ENCODE results near the gene PDS5B. TPM values are rescaled to one million over a fixed set of nuclear protein-coding genes. Genes with fewer than 3 reads are reported as not detected.

Gene PDS5B
- total RNA-seq, 2 experiments from 2014 or later = 39.8 to 40.6 TPM

- Histone ChIP-seq H3K9me3 (ENCODE audit: control insufficient read depth in 1 of 2, insufficient read depth in 1 of 2, low read length in 2 of 2) (no peaks in the 10 kb centered on the region), H3K4me3 (ENCODE audit: low read length) (no peak overlapping the region), H3K4me1 (ENCODE audit: insufficient read depth, low read length) (no peaks in the 10 kb centered on the region), H3K36me3 (ENCODE audit: insufficient read depth, low read length) (peaks cover 8% of the 10 kb centered on the region), H3K27ac (ENCODE audit: low read depth in 1 of 2, low read length in 2 of 2) (no peak overlapping the region), H3K27me3 (ENCODE audit: control insufficient read depth in 1 of 2, insufficient read depth in 2 of 2, low read length in 2 of 2) (no peaks in the 10 kb centered on the region)
- ChIA-PET CTCF (interaction anchor here (1.9 to 3.3 kb wide), 2 partner anchors 9 to 10 kb away, joined by 9 to 14 read pairs; no protein-coding TSS in a partner anchor), POLR2A (interaction anchor here (1.6 kb wide), 1 partner anchor 74 kb away, joined by 6 read pairs; the partner anchor contains the start of gene PDS5B)
- no peak overlapping the region for H3K27ac Mint-ChIP-seq
- intact Hi-C loops (cut with DNase I, micrococcal nuclease) = no loop called here
- peaks cover 57% of the 10 kb centered on the region for H3K36me3 Mint-ChIP-seq (ENCODE audit: low read depth)
- H3K27me3 Mint-ChIP-seq = no peaks in the 10 kb centered on the region
- ATAC-seq (ENCODE audit: poor library complexity) = no peak
- H3K4me3 Mint-ChIP-seq = no peak overlapping the region
- TF ChIP-seq CTCF (IDR thresholded peaks at IDR 0.05) = no peak
- peaks cover 5% of the 10 kb centered on the region for H3K9me3 Mint-ChIP-seq
- H3K4me1 Mint-ChIP-seq (ENCODE audit: low read depth) = peaks cover 11% of the 10 kb centered on the region
- DNase-seq = no peak
These were observed 74.0 kb downstream of the PDS5B start for GRCh38 chr13:32660227-32660626.

GRCh38 chr13:32661685-32662084 is 75.4 kb downstream of the PDS5B start:
- ATAC-seq (ENCODE audit: poor library complexity) = no peak
- H3K36me3 Mint-ChIP-seq (ENCODE audit: low read depth) = peaks cover 46% of the 10 kb centered on the region
- no peak for TF ChIP-seq CTCF (IDR thresholded peaks at IDR 0.05)
- Histone ChIP-seq H3K27ac (ENCODE audit: low read depth in 1 of 2, low read length in 2 of 2) (no peak overlapping the region), H3K9me3 (ENCODE audit: control insufficient read depth in 1 of 2, insufficient read depth in 1 of 2, low read length in 2 of 2) (no peaks in the 10 kb centered on the region), H3K4me3 (ENCODE audit: low read length) (no peak overlapping the region), H3K36me3 (ENCODE audit: insufficient read depth, low read length) (peaks cover 8% of the 10 kb centered on the region), H3K27me3 (ENCODE audit: control insufficient read depth in 1 of 2, insufficient read depth in 2 of 2, low read length in 2 of 2) (no peaks in the 10 kb centered on the region), H3K4me1 (ENCODE audit: insufficient read depth, low read length) (no peaks in the 10 kb centered on the region)
- peaks cover 10% of the 10 kb centered on the region for H3K4me1 Mint-ChIP-seq (ENCODE audit: low read depth)
- ChIA-PET CTCF (interaction anchor here (1.9 to 3.3 kb wide), 2 partner anchors 8 to 11 kb away, joined by 9 to 14 read pairs; no protein-coding TSS in a partner anchor), POLR2A (interaction anchor here (0.6 to 1.6 kb wide), 2 partner anchors 76 to 142 kb away, joined by 3 to 6 read pairs; partner anchors contain the start of gene PDS5B)
- DNase-seq = no peak
- no peaks in the 10 kb centered on the region for H3K9me3 Mint-ChIP-seq
- intact Hi-C loops (cut with DNase I, micrococcal nuclease) = no loop called here
- H3K27me3 Mint-ChIP-seq = no peaks in the 10 kb centered on the region
- no peak overlapping the region for H3K4me3 Mint-ChIP-seq
- no peak overlapping the region for H3K27ac Mint-ChIP-seq

GRCh38 chr13:32663660-32664059 is 77.4 kb downstream of the PDS5B start:
- H3K4me3 ChIP-seq (ENCODE audit: low read length) = no peak overlapping the region
- no peaks in the 10 kb centered on the region for H3K27me3 ChIP-seq (ENCODE audit: control insufficient read depth in 1 of 2, insufficient read depth in 2 of 2, low read length in 2 of 2)
- no peak overlapping the region for H3K27ac ChIP-seq (ENCODE audit: low read depth in 1 of 2, low read length in 2 of 2)
- peaks cover 39% of the 10 kb centered on the region for H3K36me3 Mint-ChIP-seq (ENCODE audit: low read depth)
- intact Hi-C loops (cut with DNase I, micrococcal nuclease) = no loop called here
- DNase-seq (no peak), ATAC-seq (ENCODE audit: poor library complexity) (no peak)
- no peak for TF ChIP-seq CTCF (IDR thresholded peaks at IDR 0.05)
- no peaks in the 10 kb centered on the region for H3K4me1 ChIP-seq (ENCODE audit: insufficient read depth, low read length)
- no peak overlapping the region for H3K27ac Mint-ChIP-seq
- H3K9me3 ChIP-seq (ENCODE audit: control insufficient read depth in 1 of 2, insufficient read depth in 1 of 2, low read length in 2 of 2) = no peaks in the 10 kb centered on the region
- H3K9me3 Mint-ChIP-seq = no peaks in the 10 kb centered on the region
- ChIA-PET CTCF (interaction anchor here (1.6 to 2.1 kb wide), 2 partner anchors 24 to 78 kb away, joined by 3 to 4 read pairs; partner anchors contain the start of gene PDS5B), POLR2A (no interaction called here)
- H3K4me3 Mint-ChIP-seq = no peak overlapping the region
- peaks cover 13% of the 10 kb centered on the region for H3K36me3 ChIP-seq (ENCODE audit: insufficient read depth, low read length)
- no peaks in the 10 kb centered on the region for H3K27me3 Mint-ChIP-seq
- H3K4me1 Mint-ChIP-seq (ENCODE audit: low read depth) = peaks cover 5% of the 10 kb centered on the region

Data from CD4-positive, alpha-beta T cell (primary cell).